Pancreas (tissue), 10 donors: Measurements from ENCODE around the gene RNASE3. TPM values are rescaled to one million over a fixed set of nuclear protein-coding genes. Genes with fewer than 3 reads are reported as not detected.
"Not testable (repeated sequence)": the region's sequence is repeated elsewhere in the genome, so short reads cannot be mapped to it uniquely, and the experiment has no call there.

Experiments used
- ATAC-seq, 4 donors: fragments of 200-7000 bp; cut with Tn5 transposase; one replicate each; pipeline versions ENCODE4 v1.8.0 to v1.9.1; 2020; ENCODE audit warnings: mild to moderate bottlenecking in 4 of 4, moderate library complexity in 4 of 4
- DNase-seq, 6 donors: peaks; one replicate each; pipeline ENCODE4 v3.0.0-alpha.2; 2020
- FAIRE-seq: peaks from 2 replicates; lab custom pipeline; 2012; peaks lifted over from hg19 to GRCh38; lab: Jason Lieb, UNC
- H3K27ac ChIP-seq, 4 donors: fragments of 200-600 bp; sonication (generic); 1 replicate in 3 of 4; 2 replicates in 1 of 4; pipeline versions ENCODE4 v1.5.0 to v1.8.0; 2020
- H3K27me3 ChIP-seq, 4 donors: fragments of 200-600 bp; one replicate each; pipeline ENCODE4 v1.8.0; 2021
- H3K36me3 ChIP-seq, 3 donors: fragments of 200-600 bp; sonication (generic) in 1 of 3; one replicate each; pipeline versions ENCODE4 v1.5.0 to v1.8.0; 2020 to 2021
- H3K4me1 ChIP-seq, 3 donors: fragments of 200-600 bp; one replicate each; pipeline ENCODE4 v1.8.0; 2021
- H3K4me3 ChIP-seq, 4 donors: fragments of 200-600 bp; sonication (generic) in 2 of 4; one replicate each; pipeline versions ENCODE4 v1.5.0 to v1.8.0; 2020 to 2021
- H3K9me3 ChIP-seq, 4 donors: fragments of 200-600 bp; one replicate each; pipeline ENCODE4 v1.8.0; 2021
- WGBS, 2 donors: extraction: QIAGEN DNeasy Blood & Tissue Kit; methylation state at CpG; one replicate each; pipeline ENCODE4 v1.1.7; 2013; 5-methylcytosine and 5-hydroxymethylcytosine counted together
- intact Hi-C, 3 donors: fragments of 100-400 bp; cut with DNase I; formaldehyde crosslinking; loops; one replicate each; pipeline versions ENCODE4 v1.11.1 to v1.14.2; 2022
- polyA plus RNA-seq, 2 donors: library from polyadenylated mRNA; stranded (reverse); fragments of 200-250 nt; gene quantifications; one replicate each; pipeline ENCODE4 v1.2.3, GENCODE V29; 2013
- total RNA-seq, 6 donors: library from RNA; stranded (reverse); fragmentation: NEBNext Ultra II Directional in 4 of 6; extraction: Animal tissue kit (Norgen Biotek cat#: 25700) in 4 of 6; gene quantifications; one replicate each; pipeline versions ENCODE4 v1.2.1 to v1.2.4, GENCODE V29; 2021 to 2023
- TF ChIP-seq, protein P1 (sequence below), 4 donors: fragments of 200-600 bp; sonication (generic) in 3 of 4; IDR thresholded peaks; one replicate each; pipeline versions ENCODE4 v1.5.0 to v1.8.0; 2021; ENCODE audit warnings: antibody characterized with exemption in 4 of 4
- donor health status: healthy with polysubstance abuse.
- donor health status: DM: no; HTN: no; CAD: no; lungs with moderate emphysema.
- donor health status: DM: no; HTN: no; CAD: no.
- donor health status: control.
- donor health status: control.
- donor health status: Bipolar disorder and iron deficiency.
- donor health status: DM: yes; HTN: yes; CAD: no.
- donor health status: DM: no; HTN: no; CAD: no.
- donor health status: DM: no; HTN: no; CAD: no.
- donor health status: DM: yes; HTN: yes; CAD: no.

Gene RNASE3
- total and polyA plus RNA-seq, 8 donors = not detected

GRCh38 chr14:20904393-20905029 is 13.3 kb downstream of the RNASE3 start:
- no peak for DNase-seq
- no peaks in the 10 kb centered on the region for H3K4me1 ChIP-seq
- intact Hi-C loops = no loop called here
- no peaks in the 10 kb centered on the region for H3K36me3 ChIP-seq
- no peaks in the 10 kb centered on the region for H3K9me3 ChIP-seq
- no peak overlapping the region for H3K4me3 ChIP-seq
- H3K27ac ChIP-seq = no peak overlapping the region
- TF ChIP-seq, protein P1, sequence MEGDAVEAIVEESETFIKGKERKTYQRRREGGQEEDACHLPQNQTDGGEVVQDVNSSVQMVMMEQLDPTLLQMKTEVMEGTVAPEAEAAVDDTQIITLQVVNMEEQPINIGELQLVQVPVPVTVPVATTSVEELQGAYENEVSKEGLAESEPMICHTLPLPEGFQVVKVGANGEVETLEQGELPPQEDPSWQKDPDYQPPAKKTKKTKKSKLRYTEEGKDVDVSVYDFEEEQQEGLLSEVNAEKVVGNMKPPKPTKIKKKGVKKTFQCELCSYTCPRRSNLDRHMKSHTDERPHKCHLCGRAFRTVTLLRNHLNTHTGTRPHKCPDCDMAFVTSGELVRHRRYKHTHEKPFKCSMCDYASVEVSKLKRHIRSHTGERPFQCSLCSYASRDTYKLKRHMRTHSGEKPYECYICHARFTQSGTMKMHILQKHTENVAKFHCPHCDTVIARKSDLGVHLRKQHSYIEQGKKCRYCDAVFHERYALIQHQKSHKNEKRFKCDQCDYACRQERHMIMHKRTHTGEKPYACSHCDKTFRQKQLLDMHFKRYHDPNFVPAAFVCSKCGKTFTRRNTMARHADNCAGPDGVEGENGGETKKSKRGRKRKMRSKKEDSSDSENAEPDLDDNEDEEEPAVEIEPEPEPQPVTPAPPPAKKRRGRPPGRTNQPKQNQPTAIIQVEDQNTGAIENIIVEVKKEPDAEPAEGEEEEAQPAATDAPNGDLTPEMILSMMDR (IDR thresholded peaks at IDR 0.05) = no peak
- WGBS, 2 donors = 82 to 83% methylated on average over 4 of the region's 4 CpGs
- H3K27me3 ChIP-seq = no peaks in the 10 kb centered on the region
- no peak for ATAC-seq
- FAIRE-seq = no peak

DNA sequence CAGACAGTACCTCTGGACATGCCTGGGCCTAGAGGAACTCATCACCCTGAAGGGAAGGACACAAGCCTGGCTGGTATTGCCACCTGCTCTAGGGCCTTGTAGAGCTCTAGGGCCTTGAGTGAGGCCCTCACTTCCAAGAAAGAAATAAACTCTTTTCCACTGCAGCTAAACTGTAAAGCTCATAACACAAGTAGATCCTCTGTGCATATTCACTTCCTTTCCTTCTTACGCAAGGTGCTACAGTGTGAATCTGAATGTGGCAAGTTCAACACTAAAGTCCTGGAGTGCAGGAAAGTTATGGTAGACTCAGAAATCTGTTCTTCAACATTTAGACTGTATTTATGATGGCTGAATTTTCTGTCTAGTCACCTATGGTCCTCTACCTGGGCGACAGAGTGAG is 14.5 kb downstream of the RNASE3 start:
- Histone ChIP-seq H3K27ac (no peak overlapping the region), H3K27me3 (no peaks in the 10 kb centered on the region), H3K4me1 (no peaks in the 10 kb centered on the region), H3K9me3 (no peaks in the 10 kb centered on the region), H3K4me3 (no peak overlapping the region), H3K36me3 (no peaks in the 10 kb centered on the region)
- TF ChIP-seq, protein P1 (IDR thresholded peaks at IDR 0.05) = no peak
- DNase-seq (no peak), ATAC-seq (no peak), FAIRE-seq (no peak)
- intact Hi-C loops = no loop called here
- WGBS, 2 donors = 79 to 89% methylated on average over 2 of the region's 2 CpGs

- Histone ChIP-seq H3K4me1 (no peaks in the 10 kb centered on the region), H3K9me3 (no peaks in the 10 kb centered on the region), H3K27ac (no peak overlapping the region), H3K27me3 (no peaks in the 10 kb centered on the region), H3K4me3 (no peak overlapping the region), H3K36me3 (no peaks in the 10 kb centered on the region)
- DNase-seq (no peak), FAIRE-seq (no peak), ATAC-seq (no peak)
- TF ChIP-seq, protein P1 (IDR thresholded peaks at IDR 0.05) = no peak
- WGBS, 2 donors = 68 to 89% methylated on average over 1 of the region's 1 CpG
- intact Hi-C loops = no loop called here
Measured at GRCh38 chr14:20907214-20907613, 16.0 kb downstream of the RNASE3 start.

DNA sequence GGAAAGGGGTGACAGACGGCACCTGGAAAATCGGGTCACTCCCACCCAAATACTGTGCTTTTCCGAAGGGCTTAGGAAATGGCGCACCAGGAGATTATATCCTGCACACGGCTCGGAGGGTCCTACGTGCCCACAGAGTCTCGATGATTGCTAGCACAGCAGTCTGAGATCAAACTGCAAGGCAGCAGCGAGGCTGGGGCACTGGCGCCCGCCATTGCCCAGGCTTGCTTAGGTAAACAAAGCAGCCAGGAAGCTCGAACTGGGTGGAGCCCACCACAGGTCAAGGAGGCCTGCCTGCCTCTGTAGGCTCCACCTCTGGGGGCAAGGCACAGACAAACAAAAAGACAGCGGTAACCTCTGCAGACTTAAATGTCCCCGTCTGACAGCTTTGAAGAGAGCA is 19.6 kb downstream of the RNASE3 start:
- ATAC-seq, DNase-seq, intact Hi-C loops, H3K4me3 ChIP-seq, H3K27me3 ChIP-seq, H3K9me3 ChIP-seq, H3K27ac ChIP-seq, H3K4me1 ChIP-seq, FAIRE-seq, H3K36me3 ChIP-seq: not testable (repeated sequence)
- 70 to 72% methylated on average over 12 to 14 of the region's 14 CpGs for WGBS, 2 donors

DNA sequence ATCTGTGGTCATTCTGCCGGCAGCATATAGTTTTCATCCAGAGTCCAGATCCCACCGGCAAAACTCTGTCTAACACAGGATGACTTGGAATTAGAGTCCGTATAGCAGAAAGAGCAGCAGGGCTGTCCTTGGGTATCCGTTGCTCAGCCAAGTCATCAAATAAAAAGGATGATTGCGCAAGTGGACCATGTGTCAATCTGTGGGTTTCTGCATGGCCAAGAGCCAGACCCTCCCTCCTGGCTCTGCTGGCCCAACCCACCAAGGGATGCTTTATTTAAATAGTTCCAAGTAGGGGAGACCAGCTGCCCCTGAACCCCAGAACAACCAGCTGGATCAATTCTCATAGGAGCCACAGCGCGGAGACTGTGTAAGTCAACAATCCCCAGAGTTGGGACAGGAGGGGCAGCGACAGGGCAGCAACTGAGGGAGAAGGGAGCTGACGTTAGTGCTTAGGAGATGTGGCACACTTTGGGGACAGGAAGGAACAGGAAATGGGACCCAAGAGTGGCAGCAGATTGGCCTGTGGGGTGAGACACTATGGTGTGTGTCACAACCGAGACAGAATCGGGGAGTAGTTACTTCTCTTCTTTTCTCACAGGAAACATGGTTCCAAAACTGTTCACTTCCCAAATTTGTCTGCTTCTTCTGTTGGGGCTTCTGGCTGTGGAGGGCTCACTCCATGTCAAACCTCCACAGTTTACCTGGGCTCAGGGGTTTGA is 28.0 kb downstream of the RNASE3 start:
- H3K36me3 ChIP-seq, H3K27me3 ChIP-seq, intact Hi-C loops, H3K27ac ChIP-seq, H3K4me3 ChIP-seq, H3K4me1 ChIP-seq, FAIRE-seq, H3K9me3 ChIP-seq: not testable (repeated sequence)
- peak in 2 of 6 donors; percentile 18 for DNase-seq
- WGBS, 2 donors = 42 to 54% methylated on average over 11 of the region's 11 CpGs
- peak in 2 of 4 donors; percentile 49 to 59 for ATAC-seq

DNA sequence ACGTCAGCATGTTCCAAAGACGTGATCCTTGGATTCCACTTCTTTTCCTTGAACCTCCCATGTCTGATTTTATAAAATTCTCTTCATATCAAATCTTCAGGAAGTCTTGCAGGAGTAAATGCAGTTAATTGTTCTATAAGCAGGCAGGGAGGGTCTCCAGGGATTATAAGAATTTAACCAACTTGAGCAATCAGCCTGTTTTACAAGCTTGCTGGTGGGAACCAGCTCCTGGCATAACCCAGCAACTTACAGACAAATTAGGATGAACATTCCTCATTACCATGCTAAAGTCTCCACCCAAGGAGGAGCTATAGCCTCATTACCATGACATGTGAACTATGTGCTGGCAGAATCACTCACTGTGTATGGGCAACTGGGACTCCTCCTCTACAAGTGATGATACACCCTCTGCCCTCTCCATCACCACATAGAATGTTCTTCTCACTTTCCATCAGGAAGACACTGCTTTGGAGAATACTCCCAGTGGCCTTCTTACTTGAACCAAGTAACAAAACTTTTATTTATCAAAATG is 32.6 kb downstream of the RNASE3 start:
- ATAC-seq, FAIRE-seq, H3K27ac ChIP-seq, intact Hi-C loops, H3K4me3 ChIP-seq, H3K9me3 ChIP-seq, DNase-seq, H3K27me3 ChIP-seq, H3K36me3 ChIP-seq, H3K4me1 ChIP-seq: not testable (repeated sequence)
- 18 to 25% methylated on average over 2 of the region's 2 CpGs for WGBS, 2 donors
